ENCODE measurements around the gene TAPT1. TPM values are rescaled to one million over a fixed set of nuclear protein-coding genes. Genes with fewer than 3 reads are reported as not detected.

Gene TAPT1
- polyA plus RNA-seq, 3 donors, result 8.9 to 17.0 (median 12.8) TPM

DNA sequence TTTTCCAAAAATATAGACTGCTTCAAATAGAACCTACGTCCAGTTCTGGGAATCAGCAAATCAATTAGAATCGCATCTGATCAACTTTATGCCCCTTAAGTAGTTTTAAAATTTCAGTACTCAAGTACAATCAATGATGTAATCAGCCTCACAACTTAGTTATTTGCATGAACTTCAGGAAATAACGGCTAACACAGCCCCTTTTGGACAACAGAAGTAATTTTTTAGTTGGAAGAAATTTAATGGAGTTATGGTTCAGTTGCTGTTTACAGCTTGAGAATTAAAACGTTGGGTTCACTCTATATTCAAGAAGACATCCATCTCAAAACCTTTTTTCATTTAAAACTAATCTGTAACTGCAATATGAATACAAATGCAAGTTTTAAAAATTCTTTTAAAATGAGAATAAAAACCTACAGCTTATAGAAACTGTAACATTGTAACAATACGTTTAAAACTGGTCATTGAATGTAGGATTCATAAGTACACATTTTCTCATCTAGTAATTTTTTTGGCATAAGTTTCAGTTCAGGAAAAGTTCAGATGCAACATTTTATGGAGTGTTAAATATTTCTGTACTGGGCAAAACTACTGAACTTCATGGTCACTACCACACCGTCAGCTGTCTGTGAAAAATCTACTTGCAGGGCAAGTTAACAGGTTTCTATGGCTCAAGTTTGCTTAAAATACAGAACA, 956 bp downstream of the TAPT1 start:
- no peak overlapping the region for H3K27ac ChIP-seq (ENCODE audit: low read depth, low read length)
- WGBS, 3 donors, result 3 to 8% (median 4%) methylated on average over 6 of the region's 6 CpGs

DNA sequence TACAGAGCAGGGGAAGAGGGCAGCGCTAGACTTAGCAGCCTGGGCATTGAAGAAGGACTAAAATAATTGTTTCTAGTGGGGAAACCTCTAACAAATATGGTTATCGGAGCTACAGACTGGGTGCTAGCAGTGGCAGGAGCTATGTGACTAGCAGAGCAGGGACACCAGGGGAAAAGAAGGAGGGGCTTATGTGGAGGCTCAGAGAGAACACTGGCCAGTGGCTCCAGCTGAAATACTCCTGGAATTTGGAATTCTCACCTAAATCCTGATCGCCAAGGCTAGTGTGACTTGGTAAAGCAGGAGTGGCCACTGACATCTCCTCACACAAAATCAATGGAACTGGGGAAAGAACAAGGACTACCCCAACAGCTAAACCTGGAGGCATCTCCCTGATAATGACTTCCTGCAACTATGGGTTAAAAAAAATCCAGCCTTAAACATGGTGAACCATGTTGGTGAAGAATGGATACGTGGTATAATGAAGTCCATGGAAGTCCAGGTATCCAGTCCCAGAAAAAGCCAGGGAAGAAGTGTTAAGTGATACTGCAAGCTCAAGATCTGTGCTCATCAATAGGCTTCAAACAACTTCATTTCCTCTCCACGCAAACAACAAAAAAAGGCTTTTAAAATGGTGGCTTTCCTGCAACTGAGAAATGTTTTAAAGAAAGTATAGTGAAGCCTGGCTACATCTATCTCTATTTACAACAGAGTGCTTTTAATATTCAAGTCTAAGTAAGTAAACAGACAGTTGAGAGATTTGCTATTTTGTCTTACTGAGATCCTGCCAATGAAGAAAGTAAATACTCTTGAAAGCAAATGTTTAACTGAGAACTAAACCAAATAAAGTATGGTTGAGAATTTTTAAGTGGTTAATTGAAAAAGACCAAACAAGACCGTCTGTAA, 1.8 kb downstream of the TAPT1 start:
- WGBS, 3 donors, result 36 to 61% (median 59%) methylated on average over 6 of the region's 6 CpGs
- H3K27ac ChIP-seq (ENCODE audit: low read depth, low read length), result no peak overlapping the region

DNA sequence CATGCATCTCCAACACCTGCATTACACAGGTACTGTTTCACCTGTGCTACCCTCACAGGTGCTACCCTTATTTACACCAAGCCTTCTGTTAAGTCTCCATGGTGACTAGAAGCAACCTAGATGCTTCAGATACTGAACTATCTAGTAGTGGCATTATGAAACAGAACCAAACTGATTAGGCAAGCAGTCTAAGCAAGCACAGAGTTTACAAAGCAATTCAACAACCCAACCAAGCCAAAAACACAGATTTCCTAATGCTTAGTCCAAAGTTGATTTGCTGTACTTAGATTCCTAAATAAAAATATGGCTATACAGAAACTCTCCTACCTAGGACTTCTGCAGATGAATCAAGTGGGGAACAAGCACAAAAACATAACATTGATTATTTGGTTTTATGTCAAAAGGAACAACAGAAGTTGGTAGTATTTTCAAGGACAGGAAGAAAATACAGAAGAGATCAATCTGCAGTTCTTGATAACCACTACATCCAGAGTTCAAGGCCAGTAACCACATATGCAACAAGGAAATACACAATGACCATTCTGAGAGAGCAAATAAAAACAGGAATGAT, 3.2 kb downstream of the TAPT1 start:
- no peak overlapping the region for H3K27ac ChIP-seq (ENCODE audit: low read depth, low read length)

- no peak overlapping the region for H3K27ac ChIP-seq (ENCODE audit: low read depth, low read length)
These were observed 7.3 kb downstream of the TAPT1 start for GRCh38 chr4:16218950-16219349.

- WGBS, 3 donors, result 67 to 85% (median 75%) methylated on average over 6 of the region's 6 CpGs
These were observed 8.8 kb downstream of the TAPT1 start for GRCh38 chr4:16217300-16218051.

GRCh38 chr4:16213121-16213520, 13.2 kb downstream of the TAPT1 start:
- WGBS, 3 donors, result 60 to 69% (median 64%) methylated on average over 2 of the region's 2 CpGs

More at GRCh38 chr4:16217300-16218051, 8.8 kb downstream of the TAPT1 start:
- H3K27ac ChIP-seq (ENCODE audit: low read depth, low read length), result no peak overlapping the region

DNA sequence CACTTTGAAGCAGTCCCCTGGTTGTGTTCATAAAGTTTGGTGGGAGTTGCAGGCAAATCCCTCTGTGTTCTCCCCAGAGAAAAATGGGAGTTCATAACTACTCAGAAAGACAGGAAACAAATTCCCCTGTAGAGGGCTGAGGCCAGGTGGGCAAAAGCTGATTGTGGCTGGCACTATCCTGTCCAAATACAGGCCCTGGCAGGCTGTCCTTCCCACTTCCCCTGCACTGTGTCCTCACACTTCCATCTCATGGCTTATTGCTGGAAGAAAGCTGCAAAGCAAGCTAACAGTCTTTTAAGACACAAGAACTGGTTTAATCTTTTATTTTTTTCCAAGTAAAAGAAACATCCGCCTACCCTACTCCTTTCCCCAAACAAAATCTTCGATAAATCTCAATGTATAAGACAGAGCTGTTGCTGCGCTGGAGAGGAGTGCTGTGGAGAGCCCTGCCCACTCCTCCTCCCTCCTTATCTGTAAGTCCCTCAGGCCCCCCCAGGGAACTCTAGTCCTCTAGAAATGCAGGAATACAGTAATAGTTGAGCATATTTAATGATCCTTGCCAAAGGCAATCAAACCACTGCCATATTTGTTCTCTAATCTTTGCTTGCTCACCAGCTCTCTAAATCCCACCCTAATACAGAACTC, 14.0 kb downstream of the TAPT1 start:
- no peak overlapping the region for H3K27ac ChIP-seq (ENCODE audit: low read depth, low read length)
- 55 to 82% (median 76%) methylated on average over 3 of the region's 3 CpGs for WGBS, 3 donors

More at GRCh38 chr4:16213121-16213520, 13.2 kb downstream of the TAPT1 start:
- H3K27ac ChIP-seq (ENCODE audit: low read depth, low read length), result no peak overlapping the region

DNA sequence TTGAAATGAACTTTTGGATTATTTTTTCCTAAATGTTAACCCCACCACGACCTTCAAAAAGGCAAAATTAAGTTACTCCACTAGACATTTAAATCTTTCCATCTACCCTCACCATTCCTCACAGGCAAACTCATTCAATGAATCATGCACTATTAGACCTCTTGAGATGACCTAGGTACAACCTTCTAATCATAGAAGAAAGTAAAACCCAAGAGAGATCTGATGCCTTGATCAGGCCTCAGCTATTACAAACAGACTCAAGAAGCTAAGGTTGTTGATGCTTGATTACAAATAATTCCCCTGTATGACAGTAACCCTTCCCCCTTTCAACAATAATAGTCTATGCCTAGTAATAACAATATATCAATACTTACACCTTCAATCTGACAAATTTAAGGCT, 18.9 kb downstream of the TAPT1 start:
- WGBS, 3 donors, result 85 to 92% (median 88%) methylated on average over 1 of the region's 1 CpG
- no peak overlapping the region for H3K27ac ChIP-seq (ENCODE audit: low read depth, low read length)

DNA sequence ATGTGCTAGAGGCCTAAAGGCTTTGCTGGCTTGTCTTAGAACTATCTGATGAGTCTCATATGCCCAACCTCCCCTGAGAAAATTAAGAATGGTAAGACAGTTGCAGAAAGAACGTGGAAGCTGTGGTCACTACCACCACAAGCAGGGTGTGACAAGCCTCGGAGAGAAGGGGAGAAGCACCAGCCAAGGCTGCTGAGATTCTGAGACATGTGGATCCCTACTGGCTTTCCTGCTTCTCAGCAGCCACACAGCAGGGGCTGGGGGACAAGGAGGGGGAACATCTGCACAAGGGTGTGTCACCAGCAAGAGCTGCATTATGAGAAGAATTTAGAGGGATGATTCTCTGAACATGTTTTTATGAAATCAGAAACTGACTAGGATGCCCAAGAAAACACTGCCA, 19.4 kb downstream of the TAPT1 start:
- WGBS, 3 donors, result 34 to 85% (median 46%) methylated on average over 2 of the region's 2 CpGs
- no peak overlapping the region for H3K27ac ChIP-seq (ENCODE audit: low read depth, low read length)

DNA sequence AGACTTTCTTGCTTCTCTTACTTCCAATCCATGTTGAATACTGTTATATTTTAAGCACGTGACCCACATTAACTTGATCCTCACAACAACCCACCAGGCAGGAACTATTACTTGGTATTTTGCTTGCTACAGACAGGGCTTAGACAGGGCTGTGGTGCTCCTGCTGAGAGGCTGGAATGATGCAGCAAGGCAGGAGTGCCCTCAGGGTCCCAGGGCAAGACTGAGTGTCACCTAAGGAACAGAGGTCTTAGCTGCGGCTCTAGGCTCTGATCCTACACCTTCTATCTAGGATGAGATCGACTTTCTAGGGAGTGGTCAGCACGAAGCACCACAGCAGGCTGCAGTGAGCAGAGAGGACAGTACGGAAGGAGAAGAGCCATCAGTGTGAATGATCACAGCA, 20.0 kb downstream of the TAPT1 start:
- 81 to 90% (median 90%) methylated on average over 5 of the region's 5 CpGs for WGBS, 3 donors
- H3K27ac ChIP-seq (ENCODE audit: low read depth, low read length), result no peak overlapping the region

DNA sequence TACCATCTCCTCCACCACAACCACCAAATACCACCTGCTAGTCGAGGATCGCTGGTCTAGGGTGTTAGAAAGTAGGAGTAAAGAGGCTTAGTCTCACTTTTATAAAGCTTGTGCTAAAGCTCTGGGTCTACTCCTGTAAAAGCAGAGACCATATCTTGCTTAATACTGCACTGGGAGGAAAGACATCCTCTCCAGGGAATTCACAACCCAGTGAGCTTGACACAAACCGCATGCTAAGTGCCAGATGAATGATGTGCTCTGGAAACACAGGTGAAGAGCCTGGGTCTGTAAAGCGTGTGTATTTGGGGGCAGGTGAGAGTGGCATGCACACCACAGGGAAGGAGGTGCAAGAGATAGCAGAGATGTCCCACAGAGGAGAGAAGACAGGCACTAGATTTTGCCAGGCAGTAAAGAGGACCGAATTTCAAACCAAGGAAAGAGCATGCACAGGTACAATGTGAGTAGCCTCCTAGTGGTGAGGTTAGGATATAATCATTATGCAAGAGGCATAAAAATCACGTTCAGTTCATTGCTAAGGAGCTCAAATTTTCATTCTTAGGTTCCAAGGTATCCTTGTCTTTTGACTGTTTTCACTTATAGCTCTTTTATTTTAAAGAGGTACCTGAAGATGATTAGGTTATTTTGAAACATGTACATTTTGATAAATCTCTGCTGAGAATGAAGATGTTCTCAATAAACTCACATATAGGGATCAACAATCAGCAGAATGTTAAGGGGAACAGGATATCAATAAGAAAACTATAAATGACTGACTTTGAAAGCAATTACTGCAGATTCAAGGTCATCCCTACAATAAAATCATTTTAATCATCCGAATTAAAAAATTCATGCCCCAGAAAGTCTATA, 20.7 kb downstream of the TAPT1 start:
- WGBS, 3 donors, result 62 to 68% (median 67%) methylated on average over 7 of the region's 7 CpGs
- no peak overlapping the region for H3K27ac ChIP-seq (ENCODE audit: low read depth, low read length)

GRCh38 chr4:16204505-16204904, 21.8 kb downstream of the TAPT1 start:
- WGBS, 3 donors, result 76 to 92% (median 79%) methylated on average over 3 of the region's 3 CpGs
- H3K27ac ChIP-seq (ENCODE audit: low read depth, low read length), result no peak overlapping the region

DNA sequence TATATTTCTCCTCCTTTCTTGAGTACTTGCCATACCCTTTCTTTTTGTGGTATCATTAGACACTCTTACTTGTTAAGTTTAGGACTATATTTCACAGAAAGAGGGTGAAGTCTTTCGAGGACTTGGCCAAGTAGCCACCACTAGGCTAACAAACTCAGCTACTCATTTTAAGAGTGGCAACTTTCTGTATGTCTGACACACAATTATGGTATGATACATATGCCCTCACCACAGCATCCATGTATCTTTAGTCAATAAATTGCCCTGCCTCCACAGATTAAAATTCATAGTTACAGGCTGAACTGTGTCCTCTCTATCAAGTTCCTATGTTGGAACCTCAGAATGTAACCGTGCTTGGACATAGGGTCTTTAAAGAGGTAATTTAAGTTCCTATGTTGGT, 23.2 kb downstream of the TAPT1 start:
- H3K27ac ChIP-seq (ENCODE audit: low read depth, low read length), result no peak overlapping the region
- 95 to 99% (median 95%) methylated on average over 2 of the region's 2 CpGs for WGBS, 3 donors

GRCh38 chr4:16202598-16202997, 23.7 kb downstream of the TAPT1 start:
- no peak overlapping the region for H3K27ac ChIP-seq (ENCODE audit: low read depth, low read length)
- WGBS, 3 donors, result 81 to 93% (median 82%) methylated on average over 2 of the region's 2 CpGs

DNA sequence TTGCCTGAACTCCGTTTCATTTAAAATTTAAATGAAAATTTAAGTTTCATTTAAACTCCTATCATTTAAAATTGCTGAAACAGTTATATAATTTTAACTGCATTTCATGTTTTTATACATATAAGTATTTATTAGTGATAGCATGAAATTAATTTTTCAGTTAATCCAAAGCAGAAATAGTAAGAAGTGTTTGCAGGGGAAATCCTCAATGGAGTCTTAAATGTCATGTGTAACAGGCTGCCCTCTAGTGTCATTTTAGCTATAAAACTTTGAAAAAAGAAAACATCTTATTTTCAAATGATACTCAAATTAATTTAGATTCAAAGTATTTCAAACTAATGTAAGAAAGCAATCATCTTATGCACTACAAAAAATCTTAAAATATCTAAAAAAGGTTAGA, 27.2 kb downstream of the TAPT1 start:
- 91 to 97% (median 96%) methylated on average over 1 of the region's 1 CpG for WGBS, 3 donors
- no peak overlapping the region for H3K27ac ChIP-seq (ENCODE audit: low read depth, low read length)

GRCh38 chr4:16197876-16198665, 28.2 kb downstream of the TAPT1 start:
- no peak overlapping the region for H3K27ac ChIP-seq (ENCODE audit: low read depth, low read length)
- WGBS, 3 donors, result 62 to 73% (median 63%) methylated on average over 2 of the region's 2 CpGs

Measured in adipose tissue (tissue), 3 donors.